GM19463 (cell line): ENCODE results near the gene MCMBP.

ENCODE experiments used
- ATAC-seq: cut with Tn5 transposase; IDR thresholded peaks from one replicate; pipeline ENCODE4 v1.9.1; 2021; ENCODE audit warnings: mild to moderate bottlenecking, moderate library complexity; ENCODE audit not compliant: unreplicated experiment

The MCMBP gene

DNA sequence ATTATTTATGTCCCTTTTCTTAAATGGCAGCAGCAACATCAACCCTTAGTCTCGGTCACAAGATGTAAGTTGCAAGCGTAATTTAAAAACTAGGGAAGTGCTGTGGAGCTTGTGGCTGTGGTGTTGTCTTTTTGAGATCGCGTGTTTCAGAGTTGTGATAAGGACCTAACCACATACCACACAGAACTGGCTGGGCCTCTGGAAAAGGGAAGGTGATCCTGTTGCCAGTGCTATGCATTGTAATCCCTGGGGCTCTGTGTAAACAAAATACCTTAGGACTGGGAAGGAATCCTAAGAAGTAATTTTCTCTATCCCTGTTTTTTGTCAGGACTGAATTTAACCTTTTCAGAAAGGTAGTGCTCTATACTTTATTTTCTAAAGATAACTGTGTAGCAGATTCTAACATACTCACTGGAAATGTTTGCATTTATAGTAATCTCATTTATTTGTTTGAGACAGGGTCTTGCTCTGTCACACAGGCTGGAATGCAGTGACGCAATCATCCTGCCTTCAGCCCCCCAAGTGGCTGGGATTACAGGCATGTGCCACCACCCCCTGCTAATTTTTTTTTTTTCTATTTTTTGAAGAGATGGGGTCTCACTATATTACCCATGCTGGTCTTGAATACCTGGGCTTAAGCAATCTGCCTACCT, 86.4 kb downstream of the MCMBP start:
- ATAC-seq, result no peak

DNA sequence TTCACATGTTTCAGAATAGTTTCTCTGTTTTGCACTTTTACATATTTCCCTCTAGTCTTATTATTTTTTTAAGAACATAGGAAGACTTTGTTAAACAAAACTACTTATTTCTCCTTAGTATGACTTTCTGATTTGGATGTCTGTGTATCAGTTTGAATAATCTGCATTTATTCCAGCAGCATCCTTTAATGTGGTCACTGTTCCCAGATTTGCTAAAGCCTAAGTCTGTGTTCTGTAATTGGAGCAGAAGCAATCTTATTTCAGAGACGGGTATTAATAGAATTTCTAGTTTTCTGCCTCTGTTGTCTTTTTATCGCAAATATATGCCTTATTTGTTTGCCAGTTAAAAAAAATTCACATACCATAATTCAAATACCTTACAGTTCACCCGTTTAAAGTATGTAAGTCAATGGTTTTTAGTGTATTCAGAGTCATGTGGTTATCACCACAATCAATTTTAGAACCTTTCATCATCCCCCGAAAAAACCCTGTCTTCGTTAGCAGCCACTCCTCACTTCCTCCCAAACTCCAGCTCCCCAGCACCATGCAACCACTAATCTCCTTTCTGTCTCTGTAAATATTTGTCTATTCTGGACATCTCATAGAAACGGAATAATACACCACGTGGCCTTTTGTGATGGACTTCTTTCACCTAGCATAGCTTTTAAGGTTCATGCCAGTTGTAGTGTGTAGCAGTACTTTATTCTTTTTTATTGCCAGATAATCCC, 88.1 kb downstream of the MCMBP start:
- ATAC-seq, result no peak

GRCh38 chr10:119783665-119784027, 89.0 kb downstream of the MCMBP start:
- ATAC-seq, result no peak

GRCh38 chr10:119782981-119783664, 89.5 kb downstream of the MCMBP start:
- ATAC-seq, result no peak

GRCh38 chr10:119781498-119781897, 91.1 kb downstream of the MCMBP start:
- no peak for ATAC-seq

DNA sequence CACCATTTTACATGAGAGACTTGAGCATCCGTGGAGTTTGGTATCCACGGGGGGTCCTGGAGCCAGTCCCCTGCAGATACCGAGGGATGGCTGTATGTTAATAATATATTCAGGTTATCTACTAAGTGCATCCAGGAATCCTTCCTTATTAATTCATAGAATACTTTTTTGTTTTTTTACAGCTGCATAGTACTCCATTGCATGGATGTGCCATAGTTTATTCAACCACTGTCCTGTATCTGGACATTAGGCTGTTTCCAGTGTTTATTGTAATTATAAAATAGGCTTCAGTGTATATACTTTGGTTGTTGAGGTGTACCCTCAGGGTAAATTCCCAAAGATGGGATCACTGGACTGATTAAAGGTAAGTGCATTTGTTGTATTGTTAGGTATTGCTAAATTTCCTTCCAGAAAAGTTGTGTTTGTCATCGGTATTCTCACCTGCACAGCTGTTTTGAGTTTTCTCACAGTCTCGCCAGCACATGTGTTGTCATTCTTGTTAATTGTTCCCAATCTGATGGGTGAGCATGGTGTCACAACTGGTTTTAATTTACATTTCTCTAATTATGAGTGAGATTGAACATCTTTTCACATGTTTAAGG, 91.7 kb downstream of the MCMBP start:
- no peak for ATAC-seq
